ENCODE data around the gene HLA-DPB1.

The HLA-DPB1 gene

DNA sequence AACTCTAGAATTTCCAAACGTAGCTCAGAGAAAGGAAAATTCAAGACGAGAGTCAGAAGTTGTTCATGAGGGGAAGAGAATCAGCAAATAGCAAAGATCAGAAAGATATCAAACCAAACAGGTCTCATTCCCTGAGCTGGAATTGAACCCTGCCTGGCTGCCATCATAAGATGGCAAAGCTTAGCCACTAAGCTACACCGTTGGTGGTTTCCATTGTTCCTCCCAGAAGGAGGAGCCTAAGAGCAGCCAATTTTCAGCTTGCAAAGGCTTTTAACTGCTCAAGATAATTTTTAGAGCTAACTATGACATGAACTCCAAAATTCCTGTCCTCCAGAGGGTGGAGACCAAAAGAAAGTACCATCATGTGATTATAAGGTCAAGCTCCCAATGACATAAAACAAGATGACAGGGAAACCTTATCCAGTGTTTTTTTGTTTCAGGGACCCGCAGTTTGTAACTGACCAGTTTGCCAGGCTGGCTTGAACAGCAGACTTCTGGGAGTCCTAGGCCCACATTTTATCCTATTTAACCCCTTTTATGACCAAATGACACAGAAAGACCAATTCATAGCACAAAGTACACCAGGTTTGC is 60.6 kb downstream of the HLA-DPB1 start:
- no peak for DNase-seq (ENCODE audit: low read depth)
